ENCODE measurements around the gene APBA1.

DNA sequence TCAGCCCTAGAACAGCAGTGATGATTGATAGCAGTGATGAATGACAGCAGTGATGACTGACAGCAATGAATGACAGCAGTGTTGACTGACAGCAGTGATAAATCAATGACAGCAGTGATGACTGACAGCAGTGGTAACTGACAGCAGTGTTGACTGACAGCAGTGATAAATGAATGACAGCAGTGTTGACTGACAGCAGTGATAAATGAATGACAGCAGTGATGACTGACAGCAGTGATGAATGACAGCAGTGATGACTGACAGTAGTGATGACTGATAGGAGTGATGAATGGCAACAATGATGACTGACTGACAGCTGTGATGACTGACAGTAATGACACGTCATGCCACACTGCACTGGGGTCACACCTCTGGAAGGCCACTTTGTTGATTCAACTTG, 240.4 kb downstream of the APBA1 start:
- TF ChIP-seq, protein P1, sequence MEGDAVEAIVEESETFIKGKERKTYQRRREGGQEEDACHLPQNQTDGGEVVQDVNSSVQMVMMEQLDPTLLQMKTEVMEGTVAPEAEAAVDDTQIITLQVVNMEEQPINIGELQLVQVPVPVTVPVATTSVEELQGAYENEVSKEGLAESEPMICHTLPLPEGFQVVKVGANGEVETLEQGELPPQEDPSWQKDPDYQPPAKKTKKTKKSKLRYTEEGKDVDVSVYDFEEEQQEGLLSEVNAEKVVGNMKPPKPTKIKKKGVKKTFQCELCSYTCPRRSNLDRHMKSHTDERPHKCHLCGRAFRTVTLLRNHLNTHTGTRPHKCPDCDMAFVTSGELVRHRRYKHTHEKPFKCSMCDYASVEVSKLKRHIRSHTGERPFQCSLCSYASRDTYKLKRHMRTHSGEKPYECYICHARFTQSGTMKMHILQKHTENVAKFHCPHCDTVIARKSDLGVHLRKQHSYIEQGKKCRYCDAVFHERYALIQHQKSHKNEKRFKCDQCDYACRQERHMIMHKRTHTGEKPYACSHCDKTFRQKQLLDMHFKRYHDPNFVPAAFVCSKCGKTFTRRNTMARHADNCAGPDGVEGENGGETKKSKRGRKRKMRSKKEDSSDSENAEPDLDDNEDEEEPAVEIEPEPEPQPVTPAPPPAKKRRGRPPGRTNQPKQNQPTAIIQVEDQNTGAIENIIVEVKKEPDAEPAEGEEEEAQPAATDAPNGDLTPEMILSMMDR (IDR thresholded peaks at IDR 0.05; ENCODE audit: borderline replicate concordance, extremely low read depth, low read length, poor library complexity, severe bottlenecking), result no peak
- TF ChIP-seq EZH2 (IDR thresholded peaks at IDR 0.05; ENCODE audit: borderline replicate concordance, low read depth, low read length, severe bottlenecking), result no peak
